ENCODE data around the gene RCSD1. TPM values are rescaled to one million over a fixed set of nuclear protein-coding genes. Genes with fewer than 3 reads are reported as not detected.

RCSD1 gene
- total RNA-seq, 1 experiment from 2014 or later = 0.50 TPM

DNA sequence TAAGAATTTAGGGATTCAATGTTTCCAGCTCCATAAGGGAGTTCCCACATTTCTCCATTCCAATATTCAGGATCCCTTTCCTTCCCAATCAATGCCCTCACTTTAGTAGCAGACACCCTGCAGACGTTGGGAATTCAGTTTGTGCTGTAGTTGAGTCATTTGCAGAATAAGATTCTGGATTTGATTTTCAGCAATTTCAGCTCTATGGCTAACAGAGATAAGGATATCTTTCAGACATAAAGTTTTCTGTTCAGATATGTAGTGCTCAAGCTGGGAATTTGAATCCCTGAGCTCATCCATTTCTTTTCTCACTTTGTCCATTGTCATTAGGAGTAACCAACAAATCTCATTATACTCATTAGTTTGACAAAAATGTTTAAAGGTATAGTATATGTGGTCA, 104.8 kb downstream of the RCSD1 start:
- no peaks in the 10 kb centered on the region for H3K27me3 Mint-ChIP-seq (ENCODE audit: low read depth)
- CTCF ChIA-PET = interaction anchor here (1.0 kb wide), 1 partner anchor 68 kb away, joined by 3 read pairs; no protein-coding TSS in a partner anchor
- no peak overlapping the region for H3K27ac Mint-ChIP-seq
- no peak for TF ChIP-seq JAZF1 (CRISPR knock-in tag; IDR thresholded peaks at IDR 0.05)
- DNase-seq (ENCODE audit: low spot score) (no peak), ATAC-seq (no peak)
- peaks cover 9% of the 10 kb centered on the region for H3K4me1 Mint-ChIP-seq
- no peak overlapping the region for H3K4me3 Mint-ChIP-seq
- peaks cover 6% of the 10 kb centered on the region for H3K9me3 Mint-ChIP-seq
- H3K36me3 Mint-ChIP-seq = peaks cover 34% of the 10 kb centered on the region
- POLR2A ChIA-PET = no interaction called here

DNA sequence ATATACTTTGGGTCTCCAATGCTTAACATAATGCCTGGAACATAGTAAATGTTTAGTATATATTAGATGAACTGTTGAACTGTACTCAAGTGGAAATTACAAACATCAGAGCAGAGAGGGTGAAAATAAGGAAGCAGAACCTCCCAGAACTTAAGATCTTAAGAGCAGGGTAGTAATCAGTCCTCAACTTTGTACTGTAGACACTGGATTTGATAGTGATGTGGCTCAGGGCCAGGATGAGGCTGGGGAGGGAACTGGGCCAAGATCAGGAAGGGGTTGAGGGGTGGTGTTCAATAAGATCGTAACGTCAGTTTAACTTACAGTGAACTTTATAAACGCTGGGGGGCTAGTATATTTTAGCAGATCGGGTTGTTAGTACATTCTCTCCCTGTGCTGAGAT, 107.1 kb downstream of the RCSD1 start:
- peaks cover 6% of the 10 kb centered on the region for H3K9me3 Mint-ChIP-seq
- DNase-seq (ENCODE audit: low spot score) (no peak), ATAC-seq (no peak)
- peaks cover 16% of the 10 kb centered on the region for H3K4me1 Mint-ChIP-seq
- peaks cover 22% of the 10 kb centered on the region for H3K36me3 Mint-ChIP-seq
- H3K27me3 Mint-ChIP-seq (ENCODE audit: low read depth) = no peaks in the 10 kb centered on the region
- ChIA-PET POLR2A (no interaction called here), CTCF (no interaction called here)
- H3K27ac Mint-ChIP-seq = no peak overlapping the region
- no peak overlapping the region for H3K4me3 Mint-ChIP-seq
- TF ChIP-seq, protein P1, sequence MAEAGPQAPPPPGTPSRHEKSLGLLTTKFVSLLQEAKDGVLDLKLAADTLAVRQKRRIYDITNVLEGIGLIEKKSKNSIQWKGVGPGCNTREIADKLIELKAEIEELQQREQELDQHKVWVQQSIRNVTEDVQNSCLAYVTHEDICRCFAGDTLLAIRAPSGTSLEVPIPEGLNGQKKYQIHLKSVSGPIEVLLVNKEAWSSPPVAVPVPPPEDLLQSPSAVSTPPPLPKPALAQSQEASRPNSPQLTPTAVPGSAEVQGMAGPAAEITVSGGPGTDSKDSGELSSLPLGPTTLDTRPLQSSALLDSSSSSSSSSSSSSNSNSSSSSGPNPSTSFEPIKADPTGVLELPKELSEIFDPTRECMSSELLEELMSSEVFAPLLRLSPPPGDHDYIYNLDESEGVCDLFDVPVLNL (CRISPR knock-in tag; IDR thresholded peaks at IDR 0.05; ENCODE audit: borderline replicate concordance, low read depth) = no peak
- no peak for TF ChIP-seq OVOL2 (CRISPR knock-in tag; IDR thresholded peaks at IDR 0.05; ENCODE audit: borderline replicate concordance)
- TF ChIP-seq, protein P2, sequence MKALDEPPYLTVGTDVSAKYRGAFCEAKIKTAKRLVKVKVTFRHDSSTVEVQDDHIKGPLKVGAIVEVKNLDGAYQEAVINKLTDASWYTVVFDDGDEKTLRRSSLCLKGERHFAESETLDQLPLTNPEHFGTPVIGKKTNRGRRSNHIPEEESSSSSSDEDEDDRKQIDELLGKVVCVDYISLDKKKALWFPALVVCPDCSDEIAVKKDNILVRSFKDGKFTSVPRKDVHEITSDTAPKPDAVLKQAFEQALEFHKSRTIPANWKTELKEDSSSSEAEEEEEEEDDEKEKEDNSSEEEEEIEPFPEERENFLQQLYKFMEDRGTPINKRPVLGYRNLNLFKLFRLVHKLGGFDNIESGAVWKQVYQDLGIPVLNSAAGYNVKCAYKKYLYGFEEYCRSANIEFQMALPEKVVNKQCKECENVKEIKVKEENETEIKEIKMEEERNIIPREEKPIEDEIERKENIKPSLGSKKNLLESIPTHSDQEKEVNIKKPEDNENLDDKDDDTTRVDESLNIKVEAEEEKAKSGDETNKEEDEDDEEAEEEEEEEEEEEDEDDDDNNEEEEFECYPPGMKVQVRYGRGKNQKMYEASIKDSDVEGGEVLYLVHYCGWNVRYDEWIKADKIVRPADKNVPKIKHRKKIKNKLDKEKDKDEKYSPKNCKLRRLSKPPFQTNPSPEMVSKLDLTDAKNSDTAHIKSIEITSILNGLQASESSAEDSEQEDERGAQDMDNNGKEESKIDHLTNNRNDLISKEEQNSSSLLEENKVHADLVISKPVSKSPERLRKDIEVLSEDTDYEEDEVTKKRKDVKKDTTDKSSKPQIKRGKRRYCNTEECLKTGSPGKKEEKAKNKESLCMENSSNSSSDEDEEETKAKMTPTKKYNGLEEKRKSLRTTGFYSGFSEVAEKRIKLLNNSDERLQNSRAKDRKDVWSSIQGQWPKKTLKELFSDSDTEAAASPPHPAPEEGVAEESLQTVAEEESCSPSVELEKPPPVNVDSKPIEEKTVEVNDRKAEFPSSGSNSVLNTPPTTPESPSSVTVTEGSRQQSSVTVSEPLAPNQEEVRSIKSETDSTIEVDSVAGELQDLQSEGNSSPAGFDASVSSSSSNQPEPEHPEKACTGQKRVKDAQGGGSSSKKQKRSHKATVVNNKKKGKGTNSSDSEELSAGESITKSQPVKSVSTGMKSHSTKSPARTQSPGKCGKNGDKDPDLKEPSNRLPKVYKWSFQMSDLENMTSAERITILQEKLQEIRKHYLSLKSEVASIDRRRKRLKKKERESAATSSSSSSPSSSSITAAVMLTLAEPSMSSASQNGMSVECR (CRISPR knock-in tag; IDR thresholded peaks at IDR 0.05; ENCODE audit: borderline replicate concordance) = no peak
- TF ChIP-seq, protein P3, sequence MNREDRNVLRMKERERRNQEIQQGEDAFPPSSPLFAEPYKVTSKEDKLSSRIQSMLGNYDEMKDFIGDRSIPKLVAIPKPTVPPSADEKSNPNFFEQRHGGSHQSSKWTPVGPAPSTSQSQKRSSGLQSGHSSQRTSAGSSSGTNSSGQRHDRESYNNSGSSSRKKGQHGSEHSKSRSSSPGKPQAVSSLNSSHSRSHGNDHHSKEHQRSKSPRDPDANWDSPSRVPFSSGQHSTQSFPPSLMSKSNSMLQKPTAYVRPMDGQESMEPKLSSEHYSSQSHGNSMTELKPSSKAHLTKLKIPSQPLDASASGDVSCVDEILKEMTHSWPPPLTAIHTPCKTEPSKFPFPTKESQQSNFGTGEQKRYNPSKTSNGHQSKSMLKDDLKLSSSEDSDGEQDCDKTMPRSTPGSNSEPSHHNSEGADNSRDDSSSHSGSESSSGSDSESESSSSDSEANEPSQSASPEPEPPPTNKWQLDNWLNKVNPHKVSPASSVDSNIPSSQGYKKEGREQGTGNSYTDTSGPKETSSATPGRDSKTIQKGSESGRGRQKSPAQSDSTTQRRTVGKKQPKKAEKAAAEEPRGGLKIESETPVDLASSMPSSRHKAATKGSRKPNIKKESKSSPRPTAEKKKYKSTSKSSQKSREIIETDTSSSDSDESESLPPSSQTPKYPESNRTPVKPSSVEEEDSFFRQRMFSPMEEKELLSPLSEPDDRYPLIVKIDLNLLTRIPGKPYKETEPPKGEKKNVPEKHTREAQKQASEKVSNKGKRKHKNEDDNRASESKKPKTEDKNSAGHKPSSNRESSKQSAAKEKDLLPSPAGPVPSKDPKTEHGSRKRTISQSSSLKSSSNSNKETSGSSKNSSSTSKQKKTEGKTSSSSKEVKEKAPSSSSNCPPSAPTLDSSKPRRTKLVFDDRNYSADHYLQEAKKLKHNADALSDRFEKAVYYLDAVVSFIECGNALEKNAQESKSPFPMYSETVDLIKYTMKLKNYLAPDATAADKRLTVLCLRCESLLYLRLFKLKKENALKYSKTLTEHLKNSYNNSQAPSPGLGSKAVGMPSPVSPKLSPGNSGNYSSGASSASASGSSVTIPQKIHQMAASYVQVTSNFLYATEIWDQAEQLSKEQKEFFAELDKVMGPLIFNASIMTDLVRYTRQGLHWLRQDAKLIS (CRISPR knock-in tag; IDR thresholded peaks at IDR 0.05; ENCODE audit: borderline replicate concordance) = no peak
- TF ChIP-seq GTF2I (CRISPR knock-in tag; conservative IDR thresholded peaks at IDR 0.05) = no peak
- no peak for TF ChIP-seq KAT7 (CRISPR knock-in tag; IDR thresholded peaks at IDR 0.05; ENCODE audit: borderline replicate concordance)
- TF ChIP-seq ZNF396 (CRISPR knock-in tag; IDR thresholded peaks at IDR 0.05; ENCODE audit: borderline replicate concordance) = no peak
- TF ChIP-seq, protein P4, sequence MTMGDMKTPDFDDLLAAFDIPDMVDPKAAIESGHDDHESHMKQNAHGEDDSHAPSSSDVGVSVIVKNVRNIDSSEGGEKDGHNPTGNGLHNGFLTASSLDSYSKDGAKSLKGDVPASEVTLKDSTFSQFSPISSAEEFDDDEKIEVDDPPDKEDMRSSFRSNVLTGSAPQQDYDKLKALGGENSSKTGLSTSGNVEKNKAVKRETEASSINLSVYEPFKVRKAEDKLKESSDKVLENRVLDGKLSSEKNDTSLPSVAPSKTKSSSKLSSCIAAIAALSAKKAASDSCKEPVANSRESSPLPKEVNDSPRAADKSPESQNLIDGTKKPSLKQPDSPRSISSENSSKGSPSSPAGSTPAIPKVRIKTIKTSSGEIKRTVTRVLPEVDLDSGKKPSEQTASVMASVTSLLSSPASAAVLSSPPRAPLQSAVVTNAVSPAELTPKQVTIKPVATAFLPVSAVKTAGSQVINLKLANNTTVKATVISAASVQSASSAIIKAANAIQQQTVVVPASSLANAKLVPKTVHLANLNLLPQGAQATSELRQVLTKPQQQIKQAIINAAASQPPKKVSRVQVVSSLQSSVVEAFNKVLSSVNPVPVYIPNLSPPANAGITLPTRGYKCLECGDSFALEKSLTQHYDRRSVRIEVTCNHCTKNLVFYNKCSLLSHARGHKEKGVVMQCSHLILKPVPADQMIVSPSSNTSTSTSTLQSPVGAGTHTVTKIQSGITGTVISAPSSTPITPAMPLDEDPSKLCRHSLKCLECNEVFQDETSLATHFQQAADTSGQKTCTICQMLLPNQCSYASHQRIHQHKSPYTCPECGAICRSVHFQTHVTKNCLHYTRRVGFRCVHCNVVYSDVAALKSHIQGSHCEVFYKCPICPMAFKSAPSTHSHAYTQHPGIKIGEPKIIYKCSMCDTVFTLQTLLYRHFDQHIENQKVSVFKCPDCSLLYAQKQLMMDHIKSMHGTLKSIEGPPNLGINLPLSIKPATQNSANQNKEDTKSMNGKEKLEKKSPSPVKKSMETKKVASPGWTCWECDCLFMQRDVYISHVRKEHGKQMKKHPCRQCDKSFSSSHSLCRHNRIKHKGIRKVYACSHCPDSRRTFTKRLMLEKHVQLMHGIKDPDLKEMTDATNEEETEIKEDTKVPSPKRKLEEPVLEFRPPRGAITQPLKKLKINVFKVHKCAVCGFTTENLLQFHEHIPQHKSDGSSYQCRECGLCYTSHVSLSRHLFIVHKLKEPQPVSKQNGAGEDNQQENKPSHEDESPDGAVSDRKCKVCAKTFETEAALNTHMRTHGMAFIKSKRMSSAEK (CRISPR knock-in tag; IDR thresholded peaks at IDR 0.05; ENCODE audit: borderline replicate concordance) = no peak
- TF ChIP-seq, protein P5, sequence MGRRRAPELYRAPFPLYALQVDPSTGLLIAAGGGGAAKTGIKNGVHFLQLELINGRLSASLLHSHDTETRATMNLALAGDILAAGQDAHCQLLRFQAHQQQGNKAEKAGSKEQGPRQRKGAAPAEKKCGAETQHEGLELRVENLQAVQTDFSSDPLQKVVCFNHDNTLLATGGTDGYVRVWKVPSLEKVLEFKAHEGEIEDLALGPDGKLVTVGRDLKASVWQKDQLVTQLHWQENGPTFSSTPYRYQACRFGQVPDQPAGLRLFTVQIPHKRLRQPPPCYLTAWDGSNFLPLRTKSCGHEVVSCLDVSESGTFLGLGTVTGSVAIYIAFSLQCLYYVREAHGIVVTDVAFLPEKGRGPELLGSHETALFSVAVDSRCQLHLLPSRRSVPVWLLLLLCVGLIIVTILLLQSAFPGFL (CRISPR knock-in tag; IDR thresholded peaks at IDR 0.05; ENCODE audit: borderline replicate concordance) = no peak
- TF ChIP-seq CREB1 (CRISPR knock-in tag; IDR thresholded peaks at IDR 0.05) = no peak
- TF ChIP-seq, protein P6, sequence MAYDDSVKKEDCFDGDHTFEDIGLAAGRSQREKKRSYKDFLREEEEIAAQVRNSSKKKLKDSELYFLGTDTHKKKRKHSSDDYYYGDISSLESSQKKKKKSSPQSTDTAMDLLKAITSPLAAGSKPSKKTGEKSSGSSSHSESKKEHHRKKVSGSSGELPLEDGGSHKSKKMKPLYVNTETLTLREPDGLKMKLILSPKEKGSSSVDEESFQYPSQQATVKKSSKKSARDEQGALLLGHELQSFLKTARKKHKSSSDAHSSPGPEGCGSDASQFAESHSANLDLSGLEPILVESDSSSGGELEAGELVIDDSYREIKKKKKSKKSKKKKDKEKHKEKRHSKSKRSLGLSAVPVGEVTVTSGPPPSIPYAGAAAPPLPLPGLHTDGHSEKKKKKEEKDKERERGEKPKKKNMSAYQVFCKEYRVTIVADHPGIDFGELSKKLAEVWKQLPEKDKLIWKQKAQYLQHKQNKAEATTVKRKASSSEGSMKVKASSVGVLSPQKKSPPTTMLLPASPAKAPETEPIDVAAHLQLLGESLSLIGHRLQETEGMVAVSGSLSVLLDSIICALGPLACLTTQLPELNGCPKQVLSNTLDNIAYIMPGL (CRISPR knock-in tag; IDR thresholded peaks at IDR 0.05) = no peak
- TF ChIP-seq CREM (CRISPR knock-in tag; IDR thresholded peaks at IDR 0.05) = no peak
- TF ChIP-seq, protein P7, sequence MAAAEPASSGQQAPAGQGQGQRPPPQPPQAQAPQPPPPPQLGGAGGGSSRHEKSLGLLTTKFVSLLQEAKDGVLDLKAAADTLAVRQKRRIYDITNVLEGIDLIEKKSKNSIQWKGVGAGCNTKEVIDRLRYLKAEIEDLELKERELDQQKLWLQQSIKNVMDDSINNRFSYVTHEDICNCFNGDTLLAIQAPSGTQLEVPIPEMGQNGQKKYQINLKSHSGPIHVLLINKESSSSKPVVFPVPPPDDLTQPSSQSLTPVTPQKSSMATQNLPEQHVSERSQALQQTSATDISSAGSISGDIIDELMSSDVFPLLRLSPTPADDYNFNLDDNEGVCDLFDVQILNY (CRISPR knock-in tag; IDR thresholded peaks at IDR 0.05) = no peak
- TF ChIP-seq, protein P8, sequence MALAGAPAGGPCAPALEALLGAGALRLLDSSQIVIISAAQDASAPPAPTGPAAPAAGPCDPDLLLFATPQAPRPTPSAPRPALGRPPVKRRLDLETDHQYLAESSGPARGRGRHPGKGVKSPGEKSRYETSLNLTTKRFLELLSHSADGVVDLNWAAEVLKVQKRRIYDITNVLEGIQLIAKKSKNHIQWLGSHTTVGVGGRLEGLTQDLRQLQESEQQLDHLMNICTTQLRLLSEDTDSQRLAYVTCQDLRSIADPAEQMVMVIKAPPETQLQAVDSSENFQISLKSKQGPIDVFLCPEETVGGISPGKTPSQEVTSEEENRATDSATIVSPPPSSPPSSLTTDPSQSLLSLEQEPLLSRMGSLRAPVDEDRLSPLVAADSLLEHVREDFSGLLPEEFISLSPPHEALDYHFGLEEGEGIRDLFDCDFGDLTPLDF (CRISPR knock-in tag; IDR thresholded peaks at IDR 0.05) = no peak

All from WTC11 (cell line).